ENCODE results near the gene RAB2B.

Gene RAB2B

GRCh38 chr14:21476925-21477681 is at the start of gene RAB2B, which contains the start of gene TOX4:
RAB2B (minus strand) TSS chr14:21476959; CDS start chr14:21476872, 87 bp downstream.
TOX4 (plus strand) TSS chr14:21477195; CDS start chr14:21477279, 84 bp downstream.
- no peak for TF ChIP-seq ZNF274 (IDR thresholded peaks at IDR 0.05; ENCODE audit: low read depth, low read length)
- H3K4me3 ChIP-seq (ENCODE audit: low read length) = peak within 1 kb of the TSS; percentile 100

GRCh38 chr14:21525962-21526671 is 49.4 kb upstream of the RAB2B start, which contains the start of gene SALL2:
SALL2 (minus strand) TSS chr14:21526346; CDS start chr14:21526127, 219 bp downstream.
- peak within 1 kb of the TSS; percentile 53 for H3K4me3 ChIP-seq (ENCODE audit: low read length)
- TF ChIP-seq ZNF274 (IDR thresholded peaks at IDR 0.05; ENCODE audit: low read depth, low read length) = no peak

- no peak for TF ChIP-seq ZNF274 (IDR thresholded peaks at IDR 0.05; ENCODE audit: low read depth, low read length)
- peak overlapping the region; percentile 53 for H3K4me3 ChIP-seq (ENCODE audit: low read length)
These were observed 48.8 kb upstream of the RAB2B start for GRCh38 chr14:21525571-21525961.

GRCh38 chr14:21524575-21525490 is 48.1 kb upstream of the RAB2B start:
- no peak for TF ChIP-seq ZNF274 (IDR thresholded peaks at IDR 0.05; ENCODE audit: low read depth, low read length)
- no peak overlapping the region for H3K4me3 ChIP-seq (ENCODE audit: low read length)

- H3K4me3 ChIP-seq (ENCODE audit: low read length) = no peak overlapping the region
- no peak for TF ChIP-seq ZNF274 (IDR thresholded peaks at IDR 0.05; ENCODE audit: low read depth, low read length)
These were observed 46.4 kb upstream of the RAB2B start for GRCh38 chr14:21523203-21523602.

GRCh38 chr14:21521501-21521900 is 44.7 kb upstream of the RAB2B start:
- TF ChIP-seq ZNF274 (IDR thresholded peaks at IDR 0.05; ENCODE audit: low read depth, low read length) = no peak
- H3K4me3 ChIP-seq (ENCODE audit: low read length) = no peak overlapping the region

GRCh38 chr14:21520767-21521166 is 44.0 kb upstream of the RAB2B start:
- no peak for TF ChIP-seq ZNF274 (IDR thresholded peaks at IDR 0.05; ENCODE audit: low read depth, low read length)
- no peak overlapping the region for H3K4me3 ChIP-seq (ENCODE audit: low read length)

- H3K4me3 ChIP-seq (ENCODE audit: low read length) = no peak overlapping the region
- no peak for TF ChIP-seq ZNF274 (IDR thresholded peaks at IDR 0.05; ENCODE audit: low read depth, low read length)
These were observed 42.0 kb upstream of the RAB2B start for GRCh38 chr14:21518725-21519124.

- H3K4me3 ChIP-seq (ENCODE audit: low read length) = no peak overlapping the region
- no peak for TF ChIP-seq ZNF274 (IDR thresholded peaks at IDR 0.05; ENCODE audit: low read depth, low read length)
These were observed 37.6 kb upstream of the RAB2B start for GRCh38 chr14:21514341-21514740.

GRCh38 chr14:21510735-21511657 is 34.2 kb upstream of the RAB2B start, which contains the start of gene METTL3:
METTL3 (minus strand) TSS chr14:21511340; CDS start chr14:21511223, 117 bp downstream.
- TF ChIP-seq ZNF274 (IDR thresholded peaks at IDR 0.05; ENCODE audit: low read depth, low read length) = no peak
- peak within 1 kb of the TSS; percentile 91 for H3K4me3 ChIP-seq (ENCODE audit: low read length)

- TF ChIP-seq ZNF274 (IDR thresholded peaks at IDR 0.05; ENCODE audit: low read depth, low read length) = no peak
- peak overlapping the region; percentile 91 for H3K4me3 ChIP-seq (ENCODE audit: low read length)
These were observed 32.8 kb upstream of the RAB2B start for GRCh38 chr14:21509432-21510143.

GRCh38 chr14:21506557-21506956 is 29.8 kb upstream of the RAB2B start:
- TF ChIP-seq ZNF274 (IDR thresholded peaks at IDR 0.05; ENCODE audit: low read depth, low read length) = no peak
- H3K4me3 ChIP-seq (ENCODE audit: low read length) = no peak overlapping the region

Data from GM08714 (cell line).